ENCODE measurements around the gene CAMK2N2.

The CAMK2N2 gene

DNA sequence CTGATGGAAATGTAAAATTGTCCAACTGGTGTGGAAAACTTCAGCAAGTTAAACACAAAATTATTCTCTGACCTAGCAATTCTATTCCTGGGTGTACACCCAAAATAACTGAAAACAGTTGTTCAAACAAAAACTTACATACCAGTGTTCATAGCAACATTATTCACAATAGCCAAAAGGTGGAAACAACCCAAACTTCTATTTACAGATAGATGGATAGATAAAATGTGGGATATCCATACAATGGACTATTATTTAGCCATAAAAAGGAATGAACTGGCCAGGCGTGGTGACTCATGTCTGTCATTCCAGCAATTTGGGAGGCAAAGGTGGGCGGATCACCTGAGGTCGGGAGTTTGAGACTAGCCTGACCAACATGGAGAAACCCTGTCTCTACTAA lies 38.8 kb downstream of the CAMK2N2 start:
- no peak for DNase-seq (ENCODE audit: low spot score)

DNA sequence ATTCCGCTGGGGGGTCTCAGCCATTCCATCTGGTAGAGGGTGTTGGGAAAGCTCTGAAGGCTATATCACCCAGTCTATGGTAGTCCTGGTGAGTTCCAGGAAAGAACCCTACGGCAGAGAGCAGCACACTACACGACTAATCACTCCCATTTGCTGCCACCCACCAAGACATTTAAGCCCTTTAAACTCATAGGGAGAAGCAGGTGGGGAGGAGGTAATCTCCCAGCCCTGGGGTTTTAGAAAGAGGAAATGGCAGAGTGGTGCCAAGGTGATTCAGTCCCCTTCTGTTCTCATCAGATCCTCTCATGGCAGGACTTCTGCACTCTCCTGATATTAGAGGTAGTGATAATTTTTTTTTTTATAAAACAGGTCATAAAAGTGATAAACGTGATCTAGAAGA lies 42.5 kb downstream of the CAMK2N2 start:
- no peak for DNase-seq (ENCODE audit: low spot score)

- DNase-seq (ENCODE audit: low spot score) = no peak
Measured at GRCh38 chr3:184211718-184212117, 49.6 kb downstream of the CAMK2N2 start.

GRCh38 chr3:184211297-184211696 lies 50.1 kb downstream of the CAMK2N2 start:
- DNase-seq (ENCODE audit: low spot score) = no peak

Measured in RKO (cell line).